HepG2 (cell line): Measurements from ENCODE around the gene ASGR1. TPM values are rescaled to one million over a fixed set of nuclear protein-coding genes. Genes with fewer than 3 reads are reported as not detected.

ENCODE experiments used
- AGO2 ChIP-seq: fragments of 200-400 bp; formaldehyde crosslinking; optimal IDR thresholded peaks from 2 replicates; pipeline ENCODE3; 2017; ENCODE audit warnings: mild to moderate bottlenecking, low read depth, low read length, moderate library complexity
- HOXA3 ChIP-seq: sonication (generic); formaldehyde crosslinking; IDR thresholded peaks from 2 replicates; pipeline ENCODE4 v1.5.0; 2020; ENCODE audit warnings: missing genetic modification reagents
- JUN ChIP-seq: sonication (generic); formaldehyde crosslinking; IDR thresholded peaks from 2 replicates; pipeline ENCODE4 v1.4.0; 2020; ENCODE audit warnings: mild to moderate bottlenecking, missing genetic modification reagents
- MYC ChIP-seq: sonication (generic); formaldehyde crosslinking; IDR thresholded peaks from 2 replicates; pipeline ENCODE4 v1.9.0; 2021; ENCODE audit warnings: missing genetic modification reagents, borderline replicate concordance
- NCOA2 ChIP-seq: sonication (generic); formaldehyde crosslinking; IDR thresholded peaks from 2 replicates; pipeline ENCODE4 v1.8.0; 2022; ENCODE audit warnings: inconsistent platforms
- PHF20 ChIP-seq: sonication (generic); formaldehyde crosslinking; IDR thresholded peaks from 2 replicates; pipeline ENCODE4 v1.5.0; 2020; ENCODE audit warnings: mild to moderate bottlenecking, missing genetic modification reagents
- REPIN1 ChIP-seq: sonication (generic); formaldehyde crosslinking; IDR thresholded peaks from 2 replicates; pipeline ENCODE4 v1.8.0; 2022; ENCODE audit warnings: missing genetic modification reagents, low read depth, mild to moderate bottlenecking, borderline replicate concordance
- SRSF4 ChIP-seq: fragments of 200-400 bp; formaldehyde crosslinking; IDR thresholded peaks from one replicate; pipeline ENCODE4 v1.6.1; 2018; ENCODE audit warnings: mild to moderate bottlenecking, low read depth, low read length, moderate library complexity; ENCODE audit not compliant: poor library complexity, severe bottlenecking
- ZNF256 ChIP-seq: sonication (generic); formaldehyde crosslinking; conservative IDR thresholded peaks from 2 replicates; pipeline ENCODE4 v1.4.0; 2020; ENCODE audit warnings: missing genetic modification reagents
- ZNF563 ChIP-seq: sonication (generic); formaldehyde crosslinking; IDR thresholded peaks from 2 replicates; pipeline ENCODE4 v1.8.0; 2022; ENCODE audit warnings: mild to moderate bottlenecking, moderate library complexity, missing genetic modification reagents
- ZNF841 ChIP-seq: sonication (generic); formaldehyde crosslinking; IDR thresholded peaks from 2 replicates; pipeline ENCODE4 v1.8.1; 2023; ENCODE audit warnings: missing genetic modification reagents, borderline replicate concordance
- polyA plus RNA-seq, 8 experiments: library from polyadenylated mRNA; depleted of rRNA in 3 of 8; stranded (reverse) in 7 of 8; unstranded in 1 of 8; fragments of >200 nt; fragmentation: Illumina TruSeq in 4 of 8; extraction: Trizol in 4 of 8; gene quantifications; 2 replicates each; pipeline versions ENCODE4 v1.2.1 to v1.2.3, GENCODE V29; 2011 to 2016; ENCODE audit warnings: low read depth in 4 of 8, missing spikeins in 1 of 8, mixed read lengths in 1 of 8; ENCODE audit not compliant: insufficient read depth in 1 of 8
- total RNA-seq, 5 experiments: library from RNA; depleted of rRNA; stranded (reverse); fragments of >200 nt; fragmentation: Illumina TruSeq; extraction: Trizol; gene quantifications; 2 replicates each; pipeline ENCODE4 v1.2.3, GENCODE V29; 2016; ENCODE audit warnings: low read depth in 1 of 5
- TF ChIP-seq, protein P1 (sequence below): sonication (generic); formaldehyde crosslinking; IDR thresholded peaks from 2 replicates; pipeline ENCODE4 v1.5.1; 2020; ENCODE audit warnings: missing genetic modification reagents, mild to moderate bottlenecking, borderline replicate concordance
- TF ChIP-seq, protein P2 (sequence below): sonication (generic); formaldehyde crosslinking; IDR thresholded peaks from 2 replicates; pipeline ENCODE4 v1.8.0; 2022; ENCODE audit warnings: mild to moderate bottlenecking, missing genetic modification reagents, borderline replicate concordance
- TF ChIP-seq, protein P3 (sequence below), 2 experiments: sonication (generic) in 1 of 2; formaldehyde crosslinking in 1 of 2; IDR thresholded peaks; 2 replicates each; pipeline versions ENCODE4 v1.4.0 to v1.6.1; 2018 to 2020; ENCODE audit warnings: missing genetic modification reagents in 2 of 2, borderline replicate concordance in 1 of 2, low read depth in 1 of 2, mild to moderate bottlenecking in 1 of 2, missing biosample characterization in 1 of 2
- TF ChIP-seq, protein P4 (sequence below): IDR thresholded peaks from 2 replicates; pipeline ENCODE4 v1.4.0; 2020; ENCODE audit warnings: mild to moderate bottlenecking, missing genetic modification reagents
- TF ChIP-seq, protein P5 (sequence below): sonication (generic); formaldehyde crosslinking; IDR thresholded peaks from 2 replicates; pipeline ENCODE4 v1.4.0; 2020; ENCODE audit warnings: missing genetic modification reagents

The ASGR1 gene
- total and polyA plus RNA-seq, 2 of the 13 experiments (the other 11 are each of a cell fraction or from before 2014, with no cell fraction given): 353 to 796 TPM

DNA sequence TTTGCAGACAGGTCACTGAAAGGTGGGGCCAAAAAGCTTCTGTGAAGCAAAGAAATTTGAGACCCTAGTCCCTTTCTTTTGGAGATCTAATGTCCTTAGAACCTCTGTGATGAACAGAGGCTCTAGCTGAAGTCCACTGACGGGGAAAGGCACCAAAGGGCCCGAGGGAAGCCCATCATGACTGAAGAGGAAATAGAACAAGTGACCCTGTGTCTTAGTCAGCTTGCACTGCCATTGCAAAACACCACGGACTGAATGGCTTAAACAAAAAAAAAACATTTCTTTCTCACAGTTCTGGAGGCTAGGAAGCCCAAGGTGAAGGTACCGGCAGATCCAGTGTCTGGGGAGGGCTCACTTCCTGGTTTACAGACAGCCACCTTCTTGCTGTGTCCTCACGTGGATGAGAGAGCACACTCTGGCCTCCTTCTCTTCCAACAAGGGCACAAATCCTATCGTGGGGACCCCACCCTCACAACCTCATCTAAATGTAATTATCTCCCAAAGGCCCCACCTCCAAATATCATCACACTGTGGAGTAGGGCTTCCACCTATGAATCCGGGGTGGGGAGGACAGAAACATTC, 40.3 kb downstream of the ASGR1 start (continued):
- TF ChIP-seq, protein P1, sequence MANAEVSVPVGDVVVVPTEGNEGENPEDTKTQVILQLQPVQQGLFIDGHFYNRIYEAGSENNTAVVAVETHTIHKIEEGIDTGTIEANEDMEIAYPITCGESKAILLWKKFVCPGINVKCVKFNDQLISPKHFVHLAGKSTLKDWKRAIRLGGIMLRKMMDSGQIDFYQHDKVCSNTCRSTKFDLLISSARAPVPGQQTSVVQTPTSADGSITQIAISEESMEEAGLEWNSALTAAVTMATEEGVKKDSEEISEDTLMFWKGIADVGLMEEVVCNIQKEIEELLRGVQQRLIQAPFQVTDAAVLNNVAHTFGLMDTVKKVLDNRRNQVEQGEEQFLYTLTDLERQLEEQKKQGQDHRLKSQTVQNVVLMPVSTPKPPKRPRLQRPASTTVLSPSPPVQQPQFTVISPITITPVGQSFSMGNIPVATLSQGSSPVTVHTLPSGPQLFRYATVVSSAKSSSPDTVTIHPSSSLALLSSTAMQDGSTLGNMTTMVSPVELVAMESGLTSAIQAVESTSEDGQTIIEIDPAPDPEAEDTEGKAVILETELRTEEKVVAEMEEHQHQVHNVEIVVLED (CRISPR knock-in tag): no peak
- no peak for TF ChIP-seq REPIN1
- TF ChIP-seq, protein P2, sequence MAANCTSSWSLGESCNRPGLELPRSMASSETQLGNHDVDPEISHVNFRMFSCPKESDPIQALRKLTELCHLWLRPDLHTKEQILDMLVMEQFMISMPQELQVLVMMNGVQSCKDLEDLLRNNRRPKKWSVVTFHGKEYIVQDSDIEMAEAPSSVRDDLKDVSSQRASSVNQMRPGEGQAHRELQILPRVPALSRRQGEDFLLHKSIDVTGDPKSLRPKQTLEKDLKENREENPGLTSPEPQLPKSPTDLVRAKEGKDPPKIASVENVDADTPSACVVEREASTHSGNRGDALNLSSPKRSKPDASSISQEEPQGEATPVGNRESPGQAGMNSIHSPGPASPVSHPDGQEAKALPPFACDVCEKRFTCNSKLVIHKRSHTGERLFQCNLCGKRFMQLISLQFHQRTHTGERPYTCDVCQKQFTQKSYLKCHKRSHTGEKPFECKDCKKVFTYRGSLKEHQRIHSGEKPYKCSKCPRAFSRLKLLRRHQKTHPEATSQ (CRISPR knock-in tag): no peak
- TF ChIP-seq AGO2: no peak
- TF ChIP-seq, protein P3, sequence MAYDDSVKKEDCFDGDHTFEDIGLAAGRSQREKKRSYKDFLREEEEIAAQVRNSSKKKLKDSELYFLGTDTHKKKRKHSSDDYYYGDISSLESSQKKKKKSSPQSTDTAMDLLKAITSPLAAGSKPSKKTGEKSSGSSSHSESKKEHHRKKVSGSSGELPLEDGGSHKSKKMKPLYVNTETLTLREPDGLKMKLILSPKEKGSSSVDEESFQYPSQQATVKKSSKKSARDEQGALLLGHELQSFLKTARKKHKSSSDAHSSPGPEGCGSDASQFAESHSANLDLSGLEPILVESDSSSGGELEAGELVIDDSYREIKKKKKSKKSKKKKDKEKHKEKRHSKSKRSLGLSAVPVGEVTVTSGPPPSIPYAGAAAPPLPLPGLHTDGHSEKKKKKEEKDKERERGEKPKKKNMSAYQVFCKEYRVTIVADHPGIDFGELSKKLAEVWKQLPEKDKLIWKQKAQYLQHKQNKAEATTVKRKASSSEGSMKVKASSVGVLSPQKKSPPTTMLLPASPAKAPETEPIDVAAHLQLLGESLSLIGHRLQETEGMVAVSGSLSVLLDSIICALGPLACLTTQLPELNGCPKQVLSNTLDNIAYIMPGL (CRISPR knock-in tag; IDR thresholded peaks at IDR 0.05; ENCODE audit: borderline replicate concordance in 1 of 2, low read depth in 1 of 2): 0 out of 4 replicates have a peak, but pooled peaks of 1 of the 2 experiments have one; percentile 22
- TF ChIP-seq ZNF256 (CRISPR knock-in tag): no peak
- TF ChIP-seq, protein P4, sequence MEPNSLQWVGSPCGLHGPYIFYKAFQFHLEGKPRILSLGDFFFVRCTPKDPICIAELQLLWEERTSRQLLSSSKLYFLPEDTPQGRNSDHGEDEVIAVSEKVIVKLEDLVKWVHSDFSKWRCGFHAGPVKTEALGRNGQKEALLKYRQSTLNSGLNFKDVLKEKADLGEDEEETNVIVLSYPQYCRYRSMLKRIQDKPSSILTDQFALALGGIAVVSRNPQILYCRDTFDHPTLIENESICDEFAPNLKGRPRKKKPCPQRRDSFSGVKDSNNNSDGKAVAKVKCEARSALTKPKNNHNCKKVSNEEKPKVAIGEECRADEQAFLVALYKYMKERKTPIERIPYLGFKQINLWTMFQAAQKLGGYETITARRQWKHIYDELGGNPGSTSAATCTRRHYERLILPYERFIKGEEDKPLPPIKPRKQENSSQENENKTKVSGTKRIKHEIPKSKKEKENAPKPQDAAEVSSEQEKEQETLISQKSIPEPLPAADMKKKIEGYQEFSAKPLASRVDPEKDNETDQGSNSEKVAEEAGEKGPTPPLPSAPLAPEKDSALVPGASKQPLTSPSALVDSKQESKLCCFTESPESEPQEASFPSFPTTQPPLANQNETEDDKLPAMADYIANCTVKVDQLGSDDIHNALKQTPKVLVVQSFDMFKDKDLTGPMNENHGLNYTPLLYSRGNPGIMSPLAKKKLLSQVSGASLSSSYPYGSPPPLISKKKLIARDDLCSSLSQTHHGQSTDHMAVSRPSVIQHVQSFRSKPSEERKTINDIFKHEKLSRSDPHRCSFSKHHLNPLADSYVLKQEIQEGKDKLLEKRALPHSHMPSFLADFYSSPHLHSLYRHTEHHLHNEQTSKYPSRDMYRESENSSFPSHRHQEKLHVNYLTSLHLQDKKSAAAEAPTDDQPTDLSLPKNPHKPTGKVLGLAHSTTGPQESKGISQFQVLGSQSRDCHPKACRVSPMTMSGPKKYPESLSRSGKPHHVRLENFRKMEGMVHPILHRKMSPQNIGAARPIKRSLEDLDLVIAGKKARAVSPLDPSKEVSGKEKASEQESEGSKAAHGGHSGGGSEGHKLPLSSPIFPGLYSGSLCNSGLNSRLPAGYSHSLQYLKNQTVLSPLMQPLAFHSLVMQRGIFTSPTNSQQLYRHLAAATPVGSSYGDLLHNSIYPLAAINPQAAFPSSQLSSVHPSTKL (CRISPR knock-in tag): peak; percentile 36; the same call in 1 of the 2 replicates
- TF ChIP-seq PHF20 (CRISPR knock-in tag): no peak
- TF ChIP-seq, protein P5, sequence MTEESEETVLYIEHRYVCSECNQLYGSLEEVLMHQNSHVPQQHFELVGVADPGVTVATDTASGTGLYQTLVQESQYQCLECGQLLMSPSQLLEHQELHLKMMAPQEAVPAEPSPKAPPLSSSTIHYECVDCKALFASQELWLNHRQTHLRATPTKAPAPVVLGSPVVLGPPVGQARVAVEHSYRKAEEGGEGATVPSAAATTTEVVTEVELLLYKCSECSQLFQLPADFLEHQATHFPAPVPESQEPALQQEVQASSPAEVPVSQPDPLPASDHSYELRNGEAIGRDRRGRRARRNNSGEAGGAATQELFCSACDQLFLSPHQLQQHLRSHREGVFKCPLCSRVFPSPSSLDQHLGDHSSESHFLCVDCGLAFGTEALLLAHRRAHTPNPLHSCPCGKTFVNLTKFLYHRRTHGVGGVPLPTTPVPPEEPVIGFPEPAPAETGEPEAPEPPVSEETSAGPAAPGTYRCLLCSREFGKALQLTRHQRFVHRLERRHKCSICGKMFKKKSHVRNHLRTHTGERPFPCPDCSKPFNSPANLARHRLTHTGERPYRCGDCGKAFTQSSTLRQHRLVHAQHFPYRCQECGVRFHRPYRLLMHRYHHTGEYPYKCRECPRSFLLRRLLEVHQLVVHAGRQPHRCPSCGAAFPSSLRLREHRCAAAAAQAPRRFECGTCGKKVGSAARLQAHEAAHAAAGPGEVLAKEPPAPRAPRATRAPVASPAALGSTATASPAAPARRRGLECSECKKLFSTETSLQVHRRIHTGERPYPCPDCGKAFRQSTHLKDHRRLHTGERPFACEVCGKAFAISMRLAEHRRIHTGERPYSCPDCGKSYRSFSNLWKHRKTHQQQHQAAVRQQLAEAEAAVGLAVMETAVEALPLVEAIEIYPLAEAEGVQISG (CRISPR knock-in tag): 0 out of 2 replicates have a peak, but pooled peaks have one; percentile 33
- TF ChIP-seq MYC (CRISPR knock-in tag): no peak
- TF ChIP-seq ZNF841 (CRISPR knock-in tag): no peak
- TF ChIP-seq SRSF4: no peak
- no peak for TF ChIP-seq HOXA3 (CRISPR knock-in tag)
- TF ChIP-seq JUN (CRISPR knock-in tag): no peak
- 0 out of 2 replicates have a peak, but pooled peaks have one; percentile 27 for TF ChIP-seq NCOA2 (CRISPR knock-in tag)
- no peak for TF ChIP-seq ZNF563 (CRISPR knock-in tag)
